K562 (cell line): ENCODE data around the gene SSR4.

Experiments used
- ARNT ChIP-seq, 2 experiments: fragments of 450-650 bp; IDR thresholded peaks; 2 replicates each; pipeline ENCODE4 v1.6.1; 2016; ENCODE audit warnings: mild to moderate bottlenecking in 1 of 2
- MAFK ChIP-seq: IDR thresholded peaks from 2 replicates; pipeline ENCODE4 v1.6.1; 2011; ENCODE audit warnings: low read length, improper control_type of control experiment
- NFYB ChIP-seq: IDR thresholded peaks from 2 replicates; pipeline ENCODE4 v1.6.1; 2011; ENCODE audit warnings: mild to moderate bottlenecking, moderate library complexity; ENCODE audit not compliant: insufficient read length; ENCODE audit errors: extremely low read depth
- POLR2AphosphoS5 ChIP-seq: IDR thresholded peaks from 2 replicates; pipeline ENCODE4 v1.6.1; 2011; ENCODE audit warnings: mild to moderate bottlenecking, low read depth, low read length, moderate library complexity; ENCODE audit not compliant: control insufficient read depth, insufficient read depth

DNA sequence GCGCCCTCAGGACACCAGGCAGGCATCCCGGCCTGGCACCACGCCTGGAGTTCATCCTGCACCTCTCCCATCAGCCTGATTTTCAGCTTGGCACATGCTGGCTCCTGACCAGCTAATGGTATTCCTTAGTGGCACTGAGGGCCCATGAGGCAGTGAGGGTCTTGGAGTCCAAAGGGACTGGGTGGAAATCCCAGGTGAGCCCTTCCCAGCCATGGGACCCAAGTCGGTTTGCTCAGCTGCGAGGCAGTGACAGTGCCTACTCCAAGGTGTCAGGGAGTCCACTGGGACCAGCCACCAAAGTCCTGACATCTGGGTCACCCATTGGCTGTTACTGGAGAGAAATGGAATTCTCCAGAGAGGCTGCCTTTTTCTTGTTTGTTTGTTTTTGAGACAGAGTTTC, 4.9 kb downstream of the SSR4 start:
- no peak for TF ChIP-seq POLR2AphosphoS5
- TF ChIP-seq NFYB = no peak
- no peak for TF ChIP-seq ARNT (IDR thresholded peaks at IDR 0.05)
- TF ChIP-seq MAFK = no peak
